ENCODE data around the gene ZBTB9. TPM values are rescaled to one million over a fixed set of nuclear protein-coding genes. Genes with fewer than 3 reads are reported as not detected.

ZBTB9 gene
- total RNA-seq, 2 donors from 2014 or later, result 1.8 to 5.3 TPM

DNA sequence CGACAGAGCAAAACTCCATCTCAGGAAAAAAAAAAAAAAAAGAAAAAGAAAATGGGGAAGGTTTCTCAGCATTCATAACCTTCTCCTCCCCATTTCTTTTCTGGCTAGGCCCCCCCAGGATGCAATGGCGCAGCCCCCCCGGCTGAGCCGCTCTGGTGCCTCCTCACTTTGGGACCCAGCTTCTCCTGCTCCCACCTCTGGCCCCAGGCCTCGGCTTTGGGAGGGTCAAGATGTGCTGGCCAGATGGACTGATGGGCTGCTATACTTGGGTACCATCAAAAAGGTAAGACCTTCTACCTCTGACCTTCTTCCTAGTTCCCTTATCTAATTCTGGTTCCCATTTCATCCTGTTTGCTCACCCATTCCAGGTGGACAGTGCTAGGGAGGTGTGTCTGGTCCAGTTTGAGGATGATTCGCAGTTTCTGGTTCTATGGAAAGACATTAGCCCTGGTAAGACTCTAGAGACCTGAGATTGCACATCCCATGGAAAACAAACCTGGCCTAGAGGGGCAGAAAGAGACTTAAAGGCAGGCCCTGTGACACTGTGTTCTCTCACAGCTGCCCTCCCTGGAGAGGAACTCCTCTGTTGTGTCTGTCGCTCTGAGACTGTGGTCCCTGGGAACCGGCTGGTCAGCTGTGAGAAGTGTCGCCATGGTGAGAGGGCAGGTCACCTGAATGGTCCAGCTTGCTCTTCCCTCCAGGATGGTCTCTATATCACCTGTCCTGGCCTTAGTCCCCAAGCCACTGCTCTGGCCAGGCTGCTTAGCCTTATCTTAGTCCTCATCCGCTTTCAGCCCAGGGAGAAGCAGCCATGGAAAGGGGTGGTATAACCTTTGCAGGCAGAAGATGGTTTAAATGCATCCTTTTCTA lies 42.0 kb upstream of the ZBTB9 start:
- Histone ChIP-seq H3K4me3 (peak overlapping the region in 1 of 2 donors; percentile 11), H3K36me3 (replicated peaks in 1 of 2; ENCODE audit: insufficient read depth in 1 of 2, low read depth in 2 of 2) (no peaks in the 10 kb centered on the region), H3K9me3 (no peaks in the 10 kb centered on the region), H3K27ac (peak overlapping the region in 2 of 4 donors; percentile 93 to 97), H3K27me3 (no peaks in the 10 kb centered on the region), H3K4me1 (peaks cover 48% of the 10 kb centered on the region)
- intact Hi-C loops (cut with DNase I), result no loop called here
- no peak for TF ChIP-seq POLR2A (IDR thresholded peaks at IDR 0.05)
- TF ChIP-seq, protein P1, sequence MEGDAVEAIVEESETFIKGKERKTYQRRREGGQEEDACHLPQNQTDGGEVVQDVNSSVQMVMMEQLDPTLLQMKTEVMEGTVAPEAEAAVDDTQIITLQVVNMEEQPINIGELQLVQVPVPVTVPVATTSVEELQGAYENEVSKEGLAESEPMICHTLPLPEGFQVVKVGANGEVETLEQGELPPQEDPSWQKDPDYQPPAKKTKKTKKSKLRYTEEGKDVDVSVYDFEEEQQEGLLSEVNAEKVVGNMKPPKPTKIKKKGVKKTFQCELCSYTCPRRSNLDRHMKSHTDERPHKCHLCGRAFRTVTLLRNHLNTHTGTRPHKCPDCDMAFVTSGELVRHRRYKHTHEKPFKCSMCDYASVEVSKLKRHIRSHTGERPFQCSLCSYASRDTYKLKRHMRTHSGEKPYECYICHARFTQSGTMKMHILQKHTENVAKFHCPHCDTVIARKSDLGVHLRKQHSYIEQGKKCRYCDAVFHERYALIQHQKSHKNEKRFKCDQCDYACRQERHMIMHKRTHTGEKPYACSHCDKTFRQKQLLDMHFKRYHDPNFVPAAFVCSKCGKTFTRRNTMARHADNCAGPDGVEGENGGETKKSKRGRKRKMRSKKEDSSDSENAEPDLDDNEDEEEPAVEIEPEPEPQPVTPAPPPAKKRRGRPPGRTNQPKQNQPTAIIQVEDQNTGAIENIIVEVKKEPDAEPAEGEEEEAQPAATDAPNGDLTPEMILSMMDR (IDR thresholded peaks at IDR 0.05), result no peak
- no peak for DNase-seq
- 84 to 85% methylated on average over 7 to 10 of the region's 10 CpGs for WGBS, 2 donors
- no peak for ATAC-seq

DNA sequence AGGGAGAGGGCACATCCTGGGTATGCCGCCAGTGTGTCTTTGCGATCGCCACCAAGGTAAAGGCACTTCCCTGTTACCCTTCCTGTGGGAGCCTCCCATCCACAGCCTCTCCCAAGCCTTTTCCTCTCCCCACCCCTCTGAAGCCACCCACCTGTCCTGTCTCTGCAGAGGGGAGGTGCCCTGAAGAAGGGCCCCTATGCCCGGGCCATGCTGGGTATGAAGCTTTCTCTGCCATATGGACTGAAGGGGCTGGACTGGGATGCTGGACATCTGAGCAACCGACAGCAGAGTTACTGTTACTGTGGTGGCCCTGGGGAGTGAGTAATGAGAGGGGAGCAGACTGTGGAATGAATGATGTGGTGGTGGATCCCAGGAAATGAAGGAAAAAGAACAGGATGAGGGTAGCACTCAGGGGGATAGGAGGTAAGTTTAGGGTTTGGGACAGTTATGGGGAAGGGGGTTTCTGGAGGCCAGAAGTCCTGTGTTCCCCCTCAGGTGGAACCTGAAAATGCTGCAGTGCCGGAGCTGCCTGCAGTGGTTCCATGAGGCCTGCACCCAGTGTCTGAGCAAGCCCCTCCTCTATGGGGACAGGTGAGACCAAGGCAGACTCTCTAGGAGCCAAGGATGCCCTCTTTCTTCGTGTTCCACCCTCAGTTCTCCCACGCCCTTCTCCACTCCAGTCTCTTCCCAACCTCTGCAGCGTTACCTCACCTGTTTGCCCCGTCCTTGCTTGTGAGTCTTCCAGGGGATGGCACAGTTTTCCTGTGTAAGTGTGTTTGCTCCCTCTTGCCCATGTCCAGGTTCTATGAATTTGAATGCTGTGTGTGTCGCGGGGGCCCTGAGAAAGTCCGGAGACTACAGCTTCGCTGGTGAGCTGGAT lies 40.9 kb upstream of the ZBTB9 start:
- Histone ChIP-seq H3K27ac (no peak overlapping the region), H3K27me3 (no peaks in the 10 kb centered on the region), H3K4me1 (peaks cover 54% of the 10 kb centered on the region), H3K4me3 (no peak overlapping the region), H3K9me3 (no peaks in the 10 kb centered on the region), H3K36me3 (replicated peaks in 1 of 2; ENCODE audit: insufficient read depth in 1 of 2, low read depth in 2 of 2) (no peaks in the 10 kb centered on the region)
- ATAC-seq (no peak), DNase-seq (no peak)
- no peak for TF ChIP-seq POLR2A (IDR thresholded peaks at IDR 0.05)
- TF ChIP-seq, protein P1 (IDR thresholded peaks at IDR 0.05), result no peak
- WGBS, 2 donors, result 81 to 86% methylated on average over 13 to 14 of the region's 14 CpGs
- intact Hi-C loops (cut with DNase I), result no loop called here

DNA sequence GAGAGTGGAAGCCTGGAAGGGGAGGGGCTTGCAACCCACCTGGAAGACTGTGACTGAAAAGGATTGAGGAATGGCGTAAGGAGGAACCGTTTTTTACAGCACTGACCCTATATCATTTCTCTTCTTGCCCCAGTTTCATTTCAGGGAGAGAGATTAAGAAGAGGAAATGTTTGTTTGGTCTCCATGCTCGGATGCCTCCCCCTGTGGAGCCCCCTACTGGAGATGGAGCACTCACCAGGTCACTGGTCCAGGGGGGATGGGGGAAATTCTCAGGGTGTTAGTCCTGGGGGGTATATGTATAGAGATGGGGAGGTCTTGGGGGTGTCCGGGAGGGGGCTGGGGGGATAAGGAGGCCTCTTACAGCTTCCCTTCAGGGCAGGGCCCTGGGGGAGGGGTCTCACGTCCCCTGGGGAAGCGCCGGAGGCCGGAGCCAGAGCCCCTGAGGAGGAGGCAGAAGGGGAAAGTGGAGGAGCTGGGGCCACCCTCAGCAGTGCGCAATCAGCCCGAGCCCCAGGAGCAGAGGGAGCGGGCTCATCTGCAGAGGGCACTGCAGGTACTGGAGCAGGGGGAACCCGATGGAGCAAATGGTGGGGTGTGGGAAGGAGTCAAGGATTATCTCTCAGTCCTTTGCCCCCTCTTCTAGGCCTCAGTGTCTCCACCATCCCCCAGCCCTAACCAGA lies 39.6 kb upstream of the ZBTB9 start:
- Histone ChIP-seq H3K27me3 (no peaks in the 10 kb centered on the region), H3K27ac (no peak overlapping the region), H3K36me3 (replicated peaks in 1 of 2; ENCODE audit: insufficient read depth in 1 of 2, low read depth in 2 of 2) (no peaks in the 10 kb centered on the region), H3K9me3 (no peaks in the 10 kb centered on the region), H3K4me1 (peaks cover 61% of the 10 kb centered on the region), H3K4me3 (no peak overlapping the region)
- ATAC-seq (no peak), DNase-seq (no peak)
- WGBS, 2 donors, result 60 to 73% methylated on average over 8 to 12 of the region's 12 CpGs
- no peak for TF ChIP-seq POLR2A (IDR thresholded peaks at IDR 0.05)
- TF ChIP-seq, protein P1 (IDR thresholded peaks at IDR 0.05), result peak in 1 of 7 experiments; percentile 5
- intact Hi-C loops (cut with DNase I), result no loop called here

DNA sequence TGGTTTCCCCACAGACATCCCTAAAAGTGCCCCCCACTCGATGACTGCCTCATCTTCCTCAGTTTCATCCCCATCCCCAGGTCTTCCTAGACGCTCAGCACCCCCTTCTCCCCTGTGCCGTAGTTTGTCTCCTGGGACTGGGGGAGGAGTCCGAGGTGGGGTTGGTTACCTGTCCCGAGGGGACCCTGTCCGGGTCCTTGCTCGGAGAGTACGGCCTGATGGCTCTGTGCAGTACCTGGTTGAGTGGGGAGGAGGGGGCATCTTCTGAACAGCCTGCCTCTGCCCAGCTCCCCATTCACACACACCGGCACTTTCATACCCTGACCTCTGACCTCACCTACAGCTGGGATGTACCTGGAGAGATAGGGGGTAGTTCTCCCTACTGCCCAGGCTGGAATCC lies 38.5 kb upstream of the ZBTB9 start:
- TF ChIP-seq, protein P1 (IDR thresholded peaks at IDR 0.05), result no peak
- TF ChIP-seq POLR2A (IDR thresholded peaks at IDR 0.05), result no peak
- Histone ChIP-seq H3K9me3 (no peaks in the 10 kb centered on the region), H3K4me1 (peaks cover 61% of the 10 kb centered on the region), H3K27ac (no peak overlapping the region), H3K27me3 (no peaks in the 10 kb centered on the region), H3K36me3 (replicated peaks in 1 of 2; ENCODE audit: insufficient read depth in 1 of 2, low read depth in 2 of 2) (no peaks in the 10 kb centered on the region), H3K4me3 (no peak overlapping the region)
- intact Hi-C loops (cut with DNase I), result no loop called here
- WGBS, 2 donors, result 68 to 71% methylated on average over 9 of the region's 9 CpGs
- no peak for ATAC-seq
- no peak for DNase-seq
